ENCODE results near the gene CREB3.

CREB3 gene

DNA sequence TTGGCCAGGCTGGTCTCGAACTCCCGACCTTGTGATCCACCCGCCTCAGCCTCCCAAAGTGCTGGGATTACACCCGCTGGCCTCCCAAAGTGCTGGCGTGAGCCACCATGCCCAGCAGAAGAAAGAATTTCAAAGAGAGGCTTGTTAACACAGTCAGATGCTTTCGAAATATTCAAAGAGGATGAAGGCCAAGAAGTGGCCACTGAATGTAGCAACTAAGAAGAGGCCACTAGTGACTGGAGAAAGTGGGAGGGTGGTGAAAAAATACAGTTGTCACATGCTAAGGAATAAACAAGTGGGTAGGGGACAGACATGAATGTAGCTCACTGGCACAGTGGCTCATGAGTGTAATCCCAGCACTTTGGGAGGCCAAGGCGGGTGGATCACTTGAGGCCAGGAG lies 29.8 kb upstream of the CREB3 start:
- DNase-seq (ENCODE audit: low read depth in 2 of 2), result no peak

DNA sequence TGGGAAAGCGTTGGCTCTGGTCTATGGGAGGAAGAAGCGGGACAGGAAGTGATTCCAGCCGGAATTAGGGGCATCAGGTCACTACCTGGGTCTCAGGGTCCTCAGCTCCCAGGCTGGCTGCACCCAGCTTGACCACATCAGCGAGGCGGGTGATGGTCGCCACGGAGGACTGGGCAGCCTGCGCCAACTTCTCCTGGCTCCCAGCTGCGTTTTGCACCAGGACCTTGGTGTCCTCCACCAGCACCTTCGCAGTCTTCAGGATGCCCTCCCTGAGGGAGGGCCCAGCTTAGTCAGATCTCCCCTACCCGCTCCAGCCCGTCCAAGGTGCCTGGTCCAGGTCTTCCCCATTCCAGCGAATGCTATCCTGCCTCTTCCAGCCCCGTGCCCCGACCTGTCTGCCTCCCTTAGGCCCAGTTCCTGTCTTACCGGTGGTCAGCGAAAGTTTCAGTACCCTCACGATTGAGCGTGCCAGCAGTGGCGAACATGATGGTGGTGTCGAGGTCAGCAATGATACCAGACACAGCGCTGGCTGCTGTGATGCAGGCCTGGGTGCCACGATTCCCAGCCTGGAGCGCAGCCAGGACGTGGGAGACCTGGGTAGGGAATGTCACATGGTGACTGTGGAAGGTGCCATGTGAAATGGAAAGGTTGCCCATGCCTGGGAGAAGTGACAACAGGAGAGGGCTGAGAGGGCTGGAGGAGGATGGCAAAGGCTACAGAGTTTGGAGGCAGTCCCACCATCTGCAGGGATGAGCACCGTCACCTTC lies 28.4 kb upstream of the CREB3 start:
- no peak for DNase-seq (ENCODE audit: low read depth in 2 of 2)

DNA sequence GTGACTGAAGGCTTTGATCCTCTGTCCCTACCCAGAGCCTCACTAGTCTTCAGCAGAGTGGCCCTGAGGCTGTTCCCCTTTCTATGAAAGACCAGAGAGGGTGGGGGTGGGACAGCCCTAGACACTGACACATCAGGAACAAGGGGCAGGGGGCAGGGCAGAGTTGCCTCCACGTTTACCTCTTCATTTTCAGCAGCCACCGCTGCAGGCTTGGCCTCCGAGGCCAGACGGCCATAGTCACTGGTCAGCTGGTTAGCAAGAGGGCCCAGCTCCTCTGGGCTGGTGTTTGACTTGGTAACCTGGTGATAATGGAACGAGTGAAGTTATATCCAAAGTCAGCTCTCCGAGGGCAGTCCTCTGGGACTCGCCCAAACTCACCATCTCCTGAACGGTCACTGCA lies 27.1 kb upstream of the CREB3 start:
- no peak for DNase-seq (ENCODE audit: low read depth in 2 of 2)

DNA sequence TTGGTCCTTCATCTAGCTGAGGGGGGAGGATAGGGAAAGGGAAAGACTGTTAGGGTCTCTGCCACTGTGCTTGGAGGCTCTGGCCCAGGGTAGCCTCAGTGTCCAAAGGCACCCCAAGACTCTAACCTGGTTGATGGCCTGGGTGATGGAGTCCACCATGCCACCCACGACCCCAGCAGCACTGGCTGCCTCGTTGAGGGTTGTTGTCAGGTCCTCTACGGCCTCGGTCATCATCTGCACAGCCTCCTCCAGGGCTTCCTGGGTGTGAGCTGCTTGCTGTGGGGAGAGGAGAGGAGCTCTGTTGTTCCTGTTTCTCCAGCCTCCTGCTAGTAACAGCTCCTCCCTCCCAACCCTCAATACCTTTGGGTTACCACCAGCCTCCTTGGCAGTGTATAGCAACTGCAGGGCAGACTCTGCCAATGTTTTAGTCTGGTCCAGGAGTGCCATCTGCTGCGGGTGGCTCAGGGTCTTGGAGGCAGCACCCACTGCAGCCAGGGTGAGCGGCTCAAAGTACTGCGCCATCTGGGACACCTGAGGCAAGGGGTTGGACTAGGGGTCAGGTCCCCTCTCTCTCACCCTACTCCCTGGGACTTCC lies 26.5 kb upstream of the CREB3 start:
- no peak for DNase-seq (ENCODE audit: low read depth in 2 of 2)

DNA sequence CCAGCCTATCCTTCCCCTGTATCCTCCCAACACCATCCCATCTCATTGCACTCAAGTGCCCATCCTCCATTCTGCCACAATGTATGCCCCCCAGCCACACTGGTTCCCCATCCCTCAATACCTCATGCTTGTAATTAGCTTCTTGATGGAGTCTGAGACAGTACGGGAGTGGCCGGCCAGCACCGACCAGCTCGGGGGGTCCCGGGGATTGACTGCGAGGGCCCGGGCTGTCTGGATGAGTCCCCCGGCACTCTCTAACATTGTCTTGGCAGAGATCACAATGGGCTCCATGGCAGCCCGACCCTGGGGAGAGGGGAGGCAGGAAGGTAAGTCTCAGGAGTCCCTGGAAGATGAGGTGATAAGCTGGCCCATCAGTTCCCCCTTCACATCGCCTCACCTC lies 25.5 kb upstream of the CREB3 start:
- DNase-seq (ENCODE audit: low read depth in 2 of 2), result no peak

DNA sequence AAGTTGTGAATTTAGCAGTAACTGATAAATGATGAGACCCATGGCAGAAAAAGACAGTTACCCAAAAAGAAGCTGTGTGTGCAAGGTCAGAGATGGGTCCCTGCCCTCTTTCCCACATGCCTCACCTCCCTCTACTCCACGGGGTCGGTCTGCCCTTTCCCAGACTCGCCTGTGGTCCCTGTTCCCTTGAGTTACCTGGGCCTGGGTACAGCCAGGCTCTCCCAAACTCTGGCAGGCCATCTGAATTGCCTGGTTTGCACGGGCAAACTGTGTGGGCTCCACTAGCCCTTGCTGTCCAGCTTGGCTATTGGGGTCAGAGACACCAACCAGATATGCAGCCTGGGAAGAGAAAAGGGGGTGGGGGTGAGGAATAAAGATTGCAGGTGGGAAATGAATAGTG lies 24.3 kb upstream of the CREB3 start:
- no peak for DNase-seq (ENCODE audit: low read depth in 2 of 2)

DNA sequence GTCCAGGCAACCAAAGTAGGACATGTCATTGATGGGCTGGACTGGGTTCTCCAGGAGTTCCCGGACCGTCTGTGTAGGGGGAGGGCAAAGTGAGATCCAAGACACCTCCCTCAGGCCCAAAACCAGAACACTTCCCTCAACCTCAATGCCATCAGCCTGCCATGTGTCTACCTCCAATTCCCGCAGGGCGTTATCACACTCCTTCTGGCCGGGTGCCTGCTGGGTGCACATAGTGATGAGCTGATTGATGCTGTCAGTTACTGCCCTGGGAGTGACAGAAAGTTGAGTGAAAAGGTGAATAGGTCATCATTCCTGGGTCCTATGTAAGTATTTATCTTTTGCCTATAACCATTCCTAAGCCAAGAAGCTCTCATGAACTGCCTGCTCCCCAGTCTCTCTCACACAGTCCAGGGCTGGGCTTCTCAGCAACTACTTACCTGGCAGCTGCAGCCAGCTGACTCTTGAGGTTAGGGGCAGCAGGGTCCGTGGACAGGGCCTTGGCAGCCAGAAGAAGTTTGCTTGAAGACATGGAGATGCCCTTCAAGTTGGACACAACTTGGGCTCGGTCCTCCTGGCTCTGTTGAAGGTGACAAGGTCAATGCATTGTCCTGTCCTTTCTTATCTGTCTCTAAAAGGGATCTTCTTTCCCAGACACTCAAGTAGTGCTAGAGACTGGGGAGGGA lies 21.5 kb upstream of the CREB3 start:
- no peak for DNase-seq (ENCODE audit: low read depth in 2 of 2)

DNA sequence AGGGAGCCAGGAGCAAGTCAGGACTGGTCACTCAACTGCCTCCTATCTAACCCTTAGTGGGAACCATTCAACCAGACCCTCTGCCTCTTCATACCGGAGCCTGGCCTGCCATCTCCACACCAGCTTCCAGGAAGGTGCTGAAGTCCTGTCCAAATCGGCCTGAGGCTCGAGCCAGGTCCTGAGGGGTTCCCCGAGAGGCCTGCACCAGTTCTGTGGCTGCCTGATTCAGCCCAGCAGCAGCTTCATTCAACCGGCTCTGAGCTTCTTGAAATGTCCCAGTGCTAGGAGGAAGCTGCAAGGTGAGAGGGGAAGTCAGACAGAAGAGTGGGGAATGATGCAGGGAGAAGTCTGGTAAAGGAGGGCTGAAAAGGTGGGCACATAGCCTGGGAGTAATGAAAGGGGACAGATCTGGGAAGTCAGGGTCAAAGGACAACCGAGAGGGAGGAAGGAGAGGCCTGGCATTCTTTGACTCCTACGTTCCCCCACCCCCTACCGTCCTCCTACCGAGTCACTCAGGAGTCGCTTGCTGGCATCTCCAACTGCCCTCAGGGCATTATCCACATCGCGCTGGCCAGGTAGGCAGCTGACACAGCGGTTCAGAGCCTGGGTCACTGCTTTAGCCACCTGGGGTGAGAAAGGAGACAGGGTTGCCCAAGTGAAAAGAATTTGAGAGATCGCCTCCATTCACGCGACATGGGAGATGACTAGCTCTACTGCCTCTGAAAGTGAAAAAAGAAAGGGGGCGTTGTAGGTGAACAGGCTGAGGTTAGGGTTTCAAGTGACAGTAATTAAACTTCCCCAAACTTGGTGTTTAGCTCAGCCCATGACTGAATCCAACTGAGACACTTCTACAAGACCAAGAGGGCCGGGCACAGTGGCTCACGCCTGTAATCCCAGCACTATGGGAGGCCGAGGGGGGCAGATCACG lies 20.7 kb upstream of the CREB3 start:
- DNase-seq (ENCODE audit: low read depth in 2 of 2), result no peak

DNA sequence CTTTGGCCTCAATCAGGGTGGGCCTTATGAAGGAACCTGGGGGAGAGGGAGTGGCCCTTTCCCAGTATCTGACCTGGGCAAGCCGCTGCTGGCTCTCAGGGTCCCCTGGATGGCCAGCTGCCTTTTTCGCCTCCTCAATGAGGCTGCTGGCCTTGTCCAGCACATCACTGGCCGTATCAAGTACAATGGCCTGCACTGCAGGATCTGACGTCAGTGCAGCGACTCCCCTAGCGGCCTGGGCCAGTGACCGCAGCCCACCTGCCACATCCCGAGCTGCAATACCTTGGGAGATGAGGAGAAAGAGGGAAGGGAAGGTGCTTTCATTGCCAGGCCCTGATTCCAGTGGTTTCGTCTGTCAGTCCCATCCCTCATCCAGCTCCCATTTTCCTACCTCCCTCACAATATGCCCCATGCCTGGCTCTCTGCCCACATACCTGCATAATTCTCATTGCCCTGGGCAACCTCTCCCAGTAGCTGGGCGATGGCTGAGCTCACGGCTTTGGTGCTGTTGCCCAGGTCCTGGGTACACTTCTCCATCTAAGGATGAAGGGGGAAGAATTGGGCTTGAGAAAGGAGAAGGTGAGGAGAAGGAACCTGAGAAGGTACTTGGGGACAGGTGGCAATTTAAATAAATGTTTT lies 19.6 kb upstream of the CREB3 start:
- DNase-seq (ENCODE audit: low read depth in 2 of 2), result no peak

DNA sequence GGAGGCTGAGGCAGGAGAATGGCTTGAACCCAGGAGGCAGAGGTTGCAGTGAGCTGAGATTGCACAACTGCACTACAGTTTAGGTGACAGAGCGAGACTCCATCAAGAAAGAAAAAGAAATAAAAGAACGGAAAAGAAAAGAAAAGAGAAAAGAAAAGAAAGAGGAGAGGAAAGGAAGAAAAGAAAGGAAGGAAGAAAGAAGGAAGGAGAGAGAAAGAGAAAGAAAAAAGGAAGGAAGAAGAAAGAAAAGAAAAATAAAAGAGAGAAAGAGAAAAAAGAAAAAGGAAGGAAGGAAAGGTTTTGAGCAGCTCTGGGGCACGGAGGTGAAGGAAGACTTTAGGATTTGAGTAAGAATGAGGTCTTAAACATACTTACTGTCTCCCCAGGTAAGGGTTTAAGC lies 18.9 kb upstream of the CREB3 start:
- DNase-seq (ENCODE audit: low read depth in 2 of 2), result no peak

DNA sequence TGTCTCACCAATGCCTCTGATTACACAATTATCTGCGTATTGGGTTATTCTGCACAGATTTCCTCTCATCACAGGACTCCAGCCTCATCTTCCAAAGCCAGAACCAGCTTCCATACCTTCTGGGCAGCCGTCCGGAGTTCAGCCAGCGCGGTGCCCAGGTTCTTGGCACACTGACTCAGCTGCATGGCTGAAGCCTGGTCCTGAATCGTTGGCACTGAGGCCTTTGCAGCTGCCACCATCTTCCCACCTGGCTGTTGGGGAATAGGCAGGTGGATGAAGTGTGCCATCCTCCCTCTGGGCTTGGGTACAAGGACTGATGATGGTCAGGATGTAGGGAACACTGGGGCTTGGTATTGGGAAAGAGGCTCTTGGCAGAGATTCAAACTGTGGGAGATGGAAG lies 18.3 kb upstream of the CREB3 start:
- no peak for DNase-seq (ENCODE audit: low read depth in 2 of 2)

DNA sequence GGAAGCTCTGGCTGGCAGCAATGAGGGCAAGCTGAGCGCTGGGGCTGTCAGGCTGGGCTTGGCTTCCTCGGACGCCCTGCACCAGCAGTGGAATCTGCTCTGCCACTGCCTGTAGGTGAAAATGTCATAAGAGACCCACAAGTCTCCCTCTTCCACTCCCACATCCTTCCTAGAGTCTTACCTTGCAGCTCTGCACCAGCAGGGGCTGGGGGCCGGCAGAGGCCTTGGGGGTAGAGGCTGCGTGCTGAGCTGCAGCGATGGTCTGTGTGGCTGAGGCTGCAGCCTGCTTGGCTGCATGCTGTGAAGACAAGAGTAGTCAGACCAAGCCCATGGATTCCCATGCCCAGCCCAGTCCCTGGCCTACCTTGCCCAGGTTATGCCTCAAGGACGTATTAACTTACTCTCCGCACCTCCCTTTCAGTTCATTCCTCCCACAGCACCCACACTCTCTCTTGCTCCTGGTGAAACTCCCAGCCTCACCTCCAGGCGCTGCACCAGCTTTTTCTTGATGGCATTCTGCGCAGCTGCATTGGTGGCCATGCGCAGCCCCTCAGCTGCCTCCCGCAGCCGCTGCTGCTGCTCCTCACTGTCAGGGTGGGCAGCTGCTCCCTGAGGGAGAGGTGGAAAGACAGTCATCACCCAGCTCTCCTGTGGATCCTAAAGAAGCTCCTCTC lies 17.8 kb upstream of the CREB3 start:
- no peak for DNase-seq (ENCODE audit: low read depth in 2 of 2)

DNA sequence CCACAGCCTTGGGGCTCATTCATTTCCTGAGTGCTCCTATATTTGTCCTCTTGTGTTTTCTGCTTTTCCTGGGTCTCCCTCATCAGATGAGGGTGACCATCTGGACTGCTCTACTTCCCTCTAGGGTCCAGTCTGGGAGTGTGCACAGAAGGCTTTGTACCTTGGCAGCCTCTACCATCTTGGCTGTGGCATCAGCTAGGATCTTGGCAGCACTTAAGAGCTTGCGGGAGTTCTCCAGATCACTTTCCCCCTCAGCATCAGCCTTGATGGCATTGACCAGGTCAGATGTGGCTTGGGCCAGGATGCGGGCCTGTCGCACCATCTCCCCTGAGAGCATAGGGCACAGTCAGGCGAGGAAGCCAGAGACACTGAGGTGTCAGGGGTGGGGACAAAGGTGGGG lies 16.2 kb upstream of the CREB3 start:
- DNase-seq (ENCODE audit: low read depth in 2 of 2), result no peak

DNA sequence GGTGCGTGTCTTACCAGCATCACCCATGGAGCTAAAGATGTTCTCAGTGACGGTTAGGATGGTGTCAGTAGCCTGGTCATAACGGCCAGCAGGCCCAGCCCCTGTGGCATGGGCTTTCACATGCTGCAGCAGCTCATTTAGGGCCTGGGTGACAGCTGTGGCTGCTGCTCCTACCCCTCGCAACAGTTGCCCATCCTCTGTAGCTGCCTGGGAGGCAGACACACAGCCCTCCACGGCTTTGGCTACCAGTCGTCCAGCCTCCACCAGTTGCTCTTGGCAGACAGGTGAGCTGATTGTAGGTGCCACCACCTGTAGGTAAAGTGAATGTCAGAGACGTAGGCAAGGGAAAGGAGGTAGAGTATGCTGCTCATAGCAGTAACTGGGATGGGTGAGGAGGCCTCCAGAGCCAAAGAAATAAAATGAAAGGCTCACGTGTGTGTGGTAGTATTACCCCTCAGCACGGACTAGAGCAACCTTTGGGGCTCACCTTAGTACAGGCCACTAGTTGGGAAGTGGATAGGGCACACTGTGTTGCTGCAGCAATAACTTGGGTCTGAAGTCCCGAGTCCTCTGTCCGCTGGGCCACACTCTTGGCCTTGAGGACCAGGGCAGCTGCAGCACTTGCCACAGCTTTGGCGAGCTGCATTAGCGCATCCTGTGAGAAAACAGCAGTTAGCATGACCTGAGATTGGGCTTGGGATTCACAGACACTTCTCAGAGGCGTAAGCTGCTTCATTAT lies 15.2 kb upstream of the CREB3 start:
- DNase-seq (ENCODE audit: low read depth in 2 of 2), result no peak

DNA sequence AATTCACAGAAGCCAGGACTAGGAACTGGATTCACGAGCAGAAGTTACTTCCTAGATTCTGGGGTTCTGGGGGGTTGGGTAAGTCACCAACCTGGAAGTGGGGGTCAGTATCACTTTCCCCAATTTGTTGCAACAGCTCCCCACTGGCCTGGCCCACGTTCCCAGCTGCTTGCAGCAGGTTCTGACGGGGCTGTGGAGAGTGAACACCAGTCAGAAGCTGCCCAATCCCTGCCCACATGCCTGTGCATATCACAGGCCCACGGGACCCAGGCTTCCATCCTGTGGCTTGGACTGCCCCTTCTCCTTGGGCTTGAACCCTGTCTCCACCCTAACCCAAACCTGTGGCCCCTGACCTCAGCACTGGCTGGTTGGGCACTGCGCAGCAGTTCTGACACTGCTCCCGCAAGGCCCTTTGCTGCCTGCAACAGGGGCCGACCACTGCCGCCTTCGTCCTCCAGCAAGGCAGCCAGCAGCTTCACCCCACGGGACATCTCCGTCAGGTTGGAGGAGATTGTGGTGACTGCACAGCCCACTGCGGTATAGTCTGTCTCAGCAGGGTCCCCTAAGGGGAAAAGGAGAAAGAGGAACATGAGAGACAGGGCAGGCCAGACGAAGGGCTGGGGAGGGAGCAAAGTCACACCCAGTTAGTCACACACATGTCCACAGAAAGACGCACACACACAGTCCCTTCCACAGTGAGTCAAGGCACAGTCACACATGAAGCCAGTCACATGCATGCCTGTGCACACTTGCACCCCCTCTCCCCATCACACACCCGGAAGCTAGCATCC lies 13.6 kb upstream of the CREB3 start:
- DNase-seq (ENCODE audit: low read depth in 2 of 2), result no peak

DNA sequence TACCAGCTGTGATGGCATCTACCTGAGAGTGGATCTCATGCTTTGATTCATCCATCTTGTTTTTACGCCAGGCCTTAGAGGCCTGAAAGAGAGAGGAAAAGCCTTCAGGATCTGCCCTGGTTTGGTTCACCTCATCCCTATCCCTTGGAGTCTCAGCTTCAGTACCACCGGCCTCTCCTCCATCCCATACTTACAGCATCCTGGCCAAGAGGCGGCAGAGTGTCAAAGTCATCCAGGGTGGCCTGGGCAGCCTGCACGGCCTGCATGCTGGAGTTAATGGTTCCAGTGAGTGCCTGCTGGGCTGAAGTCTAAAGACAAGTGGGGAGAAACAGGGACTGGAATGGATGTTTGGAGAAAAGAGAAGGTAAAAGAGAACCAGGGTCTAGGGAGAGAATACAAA lies 12.9 kb upstream of the CREB3 start:
- no peak for DNase-seq (ENCODE audit: low read depth in 2 of 2)

DNA sequence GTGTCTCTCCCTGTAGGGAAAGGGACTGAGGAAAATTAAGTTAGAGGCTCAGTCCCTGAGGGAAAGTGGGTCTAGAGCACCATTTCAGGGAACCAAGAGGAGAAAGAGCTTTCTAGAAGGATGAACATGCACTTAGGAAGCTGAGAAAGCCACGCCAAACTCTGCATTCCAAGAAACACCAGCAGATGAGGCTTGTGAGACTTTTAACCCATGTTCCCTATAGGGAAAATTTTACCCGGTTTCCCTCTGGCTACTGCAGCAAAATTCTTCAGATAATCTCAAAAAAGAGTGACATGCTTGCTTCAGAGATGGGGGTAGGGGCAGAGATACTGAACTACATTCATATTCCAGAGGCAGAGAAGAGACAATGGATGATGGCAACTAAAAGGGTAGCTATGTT lies 9.0 kb upstream of the CREB3 start:
- DNase-seq (ENCODE audit: low read depth in 2 of 2), result no peak

DNA sequence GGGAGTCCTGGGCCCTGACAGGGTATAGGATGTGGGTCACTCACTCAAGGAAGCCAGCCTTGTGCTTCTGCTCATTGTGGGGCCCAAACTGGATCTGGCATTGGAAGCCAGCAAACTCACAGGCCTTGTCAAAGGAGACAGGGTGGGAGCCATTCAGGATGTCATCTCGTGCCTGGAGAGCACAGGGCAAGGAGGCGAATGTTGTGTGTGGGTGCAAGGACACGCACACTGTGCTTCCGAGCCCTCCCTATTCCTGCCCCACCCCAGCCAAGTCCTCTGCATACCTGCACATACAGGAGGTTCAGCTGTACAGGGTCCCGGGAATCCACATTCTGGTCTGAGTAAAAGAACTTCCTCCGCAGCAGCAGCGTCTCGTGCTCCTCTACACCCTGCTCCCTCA lies 8.6 kb upstream of the CREB3 start:
- no peak for DNase-seq (ENCODE audit: low read depth in 2 of 2)

DNA sequence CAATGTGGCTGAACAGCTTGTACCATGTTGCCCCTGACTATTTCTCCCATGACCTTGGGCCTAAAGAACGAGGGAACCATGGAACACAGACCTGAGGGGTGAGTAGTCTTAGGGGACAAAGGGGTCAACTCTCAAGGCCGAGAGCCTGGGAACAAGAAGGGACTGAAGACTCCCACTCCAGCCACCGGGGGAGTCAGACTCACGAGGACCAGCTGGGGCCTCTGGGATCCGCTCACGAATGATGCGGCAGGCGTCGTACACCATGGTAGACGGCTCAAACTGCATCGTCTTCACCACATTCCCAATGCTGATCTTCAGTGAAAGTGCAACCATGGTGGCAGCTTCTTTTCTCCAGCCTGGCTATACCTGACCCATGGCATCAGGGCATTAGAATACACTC lies 7.1 kb upstream of the CREB3 start:
- no peak for DNase-seq (ENCODE audit: low read depth in 2 of 2)

DNA sequence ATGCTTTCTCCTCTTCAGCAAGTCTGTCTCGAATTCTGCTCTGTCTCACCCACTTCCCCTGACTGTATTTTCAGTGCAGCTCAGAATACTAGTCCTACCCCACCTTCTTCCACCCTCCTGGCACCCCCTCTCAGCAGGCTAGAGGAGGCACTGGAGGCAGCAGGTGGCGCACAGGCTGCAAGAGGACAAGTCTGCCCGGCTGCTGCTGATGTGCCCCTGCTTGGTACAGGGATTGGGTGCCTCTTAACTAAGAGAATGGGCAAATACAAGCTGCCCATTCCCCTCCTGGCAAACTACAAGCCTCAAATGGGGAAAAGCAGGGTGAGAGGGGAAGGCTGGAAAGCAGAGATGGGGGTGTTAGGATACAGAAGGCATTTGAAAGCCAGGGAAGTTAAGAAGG lies 5.5 kb upstream of the CREB3 start:
- no peak for DNase-seq (ENCODE audit: low read depth in 2 of 2)
